ENCODE results near the gene NCAM1.

NCAM1 gene

GRCh38 chr11:113151521-113151920 is 190.3 kb downstream of the NCAM1 start:
- Histone ChIP-seq H3K9me3 (no peaks in the 10 kb centered on the region), H3K4me1 (ENCODE audit: control insufficient read depth in 1 of 2, insufficient read depth in 1 of 2, low read depth in 1 of 2, low read length in 1 of 2) (no peaks in the 10 kb centered on the region), H3K27ac (no peak overlapping the region), H3K36me3 (no peaks in the 10 kb centered on the region), H3K4me3 (ENCODE audit: low read depth in 1 of 2, low read length in 1 of 2) (no peak overlapping the region), H3K27me3 (no peaks in the 10 kb centered on the region)
- no peak for TF ChIP-seq CTCF (IDR thresholded peaks at IDR 0.05)

- H3K9me3 ChIP-seq: no peaks in the 10 kb centered on the region
- H3K36me3 ChIP-seq: no peaks in the 10 kb centered on the region
- H3K27ac ChIP-seq: no peak overlapping the region
- TF ChIP-seq CTCF (IDR thresholded peaks at IDR 0.05): no peak
- no peaks in the 10 kb centered on the region for H3K4me1 ChIP-seq (ENCODE audit: control insufficient read depth in 1 of 2, insufficient read depth in 1 of 2, low read depth in 1 of 2, low read length in 1 of 2)
- H3K4me3 ChIP-seq (ENCODE audit: low read depth in 1 of 2, low read length in 1 of 2): no peak overlapping the region
- H3K27me3 ChIP-seq: no peaks in the 10 kb centered on the region
Measured at GRCh38 chr11:113152500-113152899, 191.3 kb downstream of the NCAM1 start.

- no peak for TF ChIP-seq CTCF (IDR thresholded peaks at IDR 0.05)
Measured at GRCh38 chr11:113153847-113154246, 192.6 kb downstream of the NCAM1 start.

GRCh38 chr11:113159988-113160807 is 199.0 kb downstream of the NCAM1 start:
- no peak for TF ChIP-seq CTCF (IDR thresholded peaks at IDR 0.05)
- Histone ChIP-seq H3K27ac (no peak overlapping the region), H3K9me3 (no peaks in the 10 kb centered on the region), H3K36me3 (no peaks in the 10 kb centered on the region), H3K4me3 (ENCODE audit: low read depth in 1 of 2, low read length in 1 of 2) (no peak overlapping the region), H3K4me1 (ENCODE audit: control insufficient read depth in 1 of 2, insufficient read depth in 1 of 2, low read depth in 1 of 2, low read length in 1 of 2) (no peaks in the 10 kb centered on the region), H3K27me3 (peaks cover 9% of the 10 kb centered on the region)

More at GRCh38 chr11:113153847-113154246, 192.6 kb downstream of the NCAM1 start:
- no peak overlapping the region for H3K4me3 ChIP-seq (ENCODE audit: low read depth in 1 of 2, low read length in 1 of 2)
- peaks cover 7% of the 10 kb centered on the region for H3K27me3 ChIP-seq
- no peak overlapping the region for H3K27ac ChIP-seq
- no peaks in the 10 kb centered on the region for H3K4me1 ChIP-seq (ENCODE audit: control insufficient read depth in 1 of 2, insufficient read depth in 1 of 2, low read depth in 1 of 2, low read length in 1 of 2)
- no peaks in the 10 kb centered on the region for H3K36me3 ChIP-seq
- H3K9me3 ChIP-seq: no peaks in the 10 kb centered on the region

GRCh38 chr11:113160808-113161124 is 199.5 kb downstream of the NCAM1 start:
- H3K36me3 ChIP-seq: no peaks in the 10 kb centered on the region
- H3K4me3 ChIP-seq (ENCODE audit: low read depth in 1 of 2, low read length in 1 of 2): no peak overlapping the region
- no peak for TF ChIP-seq CTCF (IDR thresholded peaks at IDR 0.05)
- no peak overlapping the region for H3K27ac ChIP-seq
- H3K27me3 ChIP-seq: peaks cover 9% of the 10 kb centered on the region
- no peaks in the 10 kb centered on the region for H3K4me1 ChIP-seq (ENCODE audit: control insufficient read depth in 1 of 2, insufficient read depth in 1 of 2, low read depth in 1 of 2, low read length in 1 of 2)
- H3K9me3 ChIP-seq: no peaks in the 10 kb centered on the region
